Gastroesophageal sphincter (tissue), 4 donors: ENCODE results near the gene MYLK3. TPM values are rescaled to one million over a fixed set of nuclear protein-coding genes. Genes with fewer than 3 reads are reported as not detected.

Source experiments
- ATAC-seq: fragments of 150-250 bp; one replicate; pipeline ENCODE4 v1.9.1; 2016; ENCODE audit warnings: mild to moderate bottlenecking, moderate library complexity
- H3K27ac ChIP-seq, 4 donors: fragments of 200-600 bp; sonication (generic) in 3 of 4; 1 replicate in 3 of 4; 2 replicates in 1 of 4; pipeline ENCODE4 v1.5.1; 2016 to 2019
- H3K27me3 ChIP-seq: fragments of 200-600 bp; sonication (generic); one replicate; pipeline ENCODE4 v1.5.1; 2019
- H3K36me3 ChIP-seq, 2 donors: fragments of 200-600 bp; sonication (generic); one replicate each; pipeline ENCODE4 v1.5.1; 2019; ENCODE audit warnings: control low read depth in 1 of 2
- H3K4me1 ChIP-seq, 3 donors: fragments of 200-600 bp; sonication (generic); 1 replicate in 2 of 3; 2 replicates in 1 of 3; pipeline ENCODE4 v1.5.1; 2016 to 2019; ENCODE audit warnings: control low read depth in 2 of 3
- H3K4me3 ChIP-seq, 2 donors: fragments of 200-600 bp; sonication (generic); one replicate each; pipeline ENCODE4 v1.5.1; 2019; ENCODE audit warnings: mild to moderate bottlenecking in 1 of 2, moderate library complexity in 1 of 2
- H3K9me3 ChIP-seq, 3 donors: fragments of 200-600 bp; sonication (generic); one replicate each; pipeline ENCODE4 v1.5.1; 2017 to 2019; ENCODE audit warnings: control low read depth in 2 of 3
- EP300 ChIP-seq: sonication (generic); formaldehyde crosslinking; IDR thresholded peaks from one replicate; pipeline ENCODE4 v1.6.1; 2017; ENCODE audit warnings: antibody characterized with exemption, mild to moderate bottlenecking
- POLR2A ChIP-seq, 2 donors: fragments of 450-650 bp; IDR thresholded peaks; one replicate each; pipeline ENCODE4 v1.6.1; 2017; ENCODE audit warnings: antibody characterized with exemption in 2 of 2, mild to moderate bottlenecking in 2 of 2, moderate library complexity in 1 of 2
- POLR2AphosphoS5 ChIP-seq: sonication (generic); formaldehyde crosslinking; IDR thresholded peaks from one replicate; pipeline ENCODE4 v1.6.1; 2017; ENCODE audit warnings: antibody characterized with exemption
- WGBS, 2 donors: methylation state at CpG; one replicate each; pipeline ENCODE4 v1.1.5; 2018; ENCODE audit warnings: low coverage in 1 of 2; 5-methylcytosine and 5-hydroxymethylcytosine counted together
- total RNA-seq, 4 donors: library from RNA; depleted of rRNA; stranded (reverse); fragments of >200 nt; gene quantifications; one replicate each; pipeline ENCODE4 v1.1.0, GENCODE V29; 2016
- TF ChIP-seq, protein P1 (sequence below), 4 experiments: fragments of 200-600 bp in 2 of 4; fragments of 450-650 bp in 2 of 4; sonication (generic) in 1 of 4; IDR thresholded peaks; one replicate each; pipeline ENCODE4 v1.5.1; 2017 to 2019; ENCODE audit warnings: antibody characterized with exemption in 4 of 4, mild to moderate bottlenecking in 2 of 4, moderate library complexity in 2 of 4

MYLK3 gene
- total RNA-seq, 4 donors from 2014 or later: 0.31 to 2.2 (median 0.54) TPM

DNA sequence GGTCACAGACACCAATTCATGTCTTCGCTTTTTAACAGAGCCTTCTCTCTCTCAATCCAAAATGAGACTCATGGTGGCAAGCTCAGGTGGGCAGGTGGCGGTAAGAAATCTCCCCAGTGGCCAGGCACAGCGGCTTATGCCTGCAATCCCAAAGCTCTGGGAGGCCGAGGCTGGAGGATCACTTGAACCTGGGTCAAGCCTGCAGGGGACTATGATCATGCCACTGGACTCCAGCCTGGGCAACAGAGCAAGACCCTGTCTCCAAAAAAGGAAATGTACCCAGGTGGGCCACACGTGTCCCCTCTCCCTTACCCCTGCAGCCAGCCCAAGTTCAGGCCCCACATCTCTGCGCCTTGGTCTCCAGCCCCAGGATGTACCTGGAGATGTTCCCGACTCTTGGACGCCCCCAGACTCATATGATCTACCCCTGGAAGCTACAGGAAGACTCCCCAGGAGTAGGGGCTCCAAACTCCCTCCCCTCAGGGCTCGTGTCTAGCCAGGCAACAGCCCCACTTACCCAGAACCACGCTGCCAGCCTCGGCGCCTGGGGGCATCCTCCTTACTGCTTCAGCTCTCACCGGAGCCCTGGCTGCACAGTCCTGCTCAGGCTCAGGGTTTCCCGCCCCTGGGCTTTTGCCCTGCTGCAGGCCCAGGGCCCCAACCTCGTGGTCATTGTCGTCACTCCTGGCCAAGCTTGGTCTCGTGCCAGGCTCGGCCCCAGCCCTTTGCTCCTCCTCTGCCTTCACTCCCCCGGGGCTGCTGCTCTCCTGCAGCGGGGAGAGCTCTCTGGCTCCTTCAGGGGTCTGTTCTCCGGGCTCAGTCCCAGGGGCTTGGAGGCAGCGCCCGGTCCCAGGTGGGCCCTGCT lies 16.2 kb downstream of the MYLK3 start:
- Histone ChIP-seq H3K27ac (no peak overlapping the region), H3K4me3 (no peak overlapping the region), H3K36me3 (no peaks in the 10 kb centered on the region), H3K9me3 (no peaks in the 10 kb centered on the region), H3K27me3 (no peaks in the 10 kb centered on the region), H3K4me1 (no peaks in the 10 kb centered on the region)
- 86% methylated on average over 10 of the region's 23 CpGs; no CpG with 5 or more reads in 1 of the 2 donors for WGBS, 2 donors
- ATAC-seq: no peak
- TF ChIP-seq POLR2A (IDR thresholded peaks at IDR 0.05) (no peak), POLR2AphosphoS5 (no peak), EP300 (no peak)
- TF ChIP-seq, protein P1, sequence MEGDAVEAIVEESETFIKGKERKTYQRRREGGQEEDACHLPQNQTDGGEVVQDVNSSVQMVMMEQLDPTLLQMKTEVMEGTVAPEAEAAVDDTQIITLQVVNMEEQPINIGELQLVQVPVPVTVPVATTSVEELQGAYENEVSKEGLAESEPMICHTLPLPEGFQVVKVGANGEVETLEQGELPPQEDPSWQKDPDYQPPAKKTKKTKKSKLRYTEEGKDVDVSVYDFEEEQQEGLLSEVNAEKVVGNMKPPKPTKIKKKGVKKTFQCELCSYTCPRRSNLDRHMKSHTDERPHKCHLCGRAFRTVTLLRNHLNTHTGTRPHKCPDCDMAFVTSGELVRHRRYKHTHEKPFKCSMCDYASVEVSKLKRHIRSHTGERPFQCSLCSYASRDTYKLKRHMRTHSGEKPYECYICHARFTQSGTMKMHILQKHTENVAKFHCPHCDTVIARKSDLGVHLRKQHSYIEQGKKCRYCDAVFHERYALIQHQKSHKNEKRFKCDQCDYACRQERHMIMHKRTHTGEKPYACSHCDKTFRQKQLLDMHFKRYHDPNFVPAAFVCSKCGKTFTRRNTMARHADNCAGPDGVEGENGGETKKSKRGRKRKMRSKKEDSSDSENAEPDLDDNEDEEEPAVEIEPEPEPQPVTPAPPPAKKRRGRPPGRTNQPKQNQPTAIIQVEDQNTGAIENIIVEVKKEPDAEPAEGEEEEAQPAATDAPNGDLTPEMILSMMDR (IDR thresholded peaks at IDR 0.05): no peak

DNA sequence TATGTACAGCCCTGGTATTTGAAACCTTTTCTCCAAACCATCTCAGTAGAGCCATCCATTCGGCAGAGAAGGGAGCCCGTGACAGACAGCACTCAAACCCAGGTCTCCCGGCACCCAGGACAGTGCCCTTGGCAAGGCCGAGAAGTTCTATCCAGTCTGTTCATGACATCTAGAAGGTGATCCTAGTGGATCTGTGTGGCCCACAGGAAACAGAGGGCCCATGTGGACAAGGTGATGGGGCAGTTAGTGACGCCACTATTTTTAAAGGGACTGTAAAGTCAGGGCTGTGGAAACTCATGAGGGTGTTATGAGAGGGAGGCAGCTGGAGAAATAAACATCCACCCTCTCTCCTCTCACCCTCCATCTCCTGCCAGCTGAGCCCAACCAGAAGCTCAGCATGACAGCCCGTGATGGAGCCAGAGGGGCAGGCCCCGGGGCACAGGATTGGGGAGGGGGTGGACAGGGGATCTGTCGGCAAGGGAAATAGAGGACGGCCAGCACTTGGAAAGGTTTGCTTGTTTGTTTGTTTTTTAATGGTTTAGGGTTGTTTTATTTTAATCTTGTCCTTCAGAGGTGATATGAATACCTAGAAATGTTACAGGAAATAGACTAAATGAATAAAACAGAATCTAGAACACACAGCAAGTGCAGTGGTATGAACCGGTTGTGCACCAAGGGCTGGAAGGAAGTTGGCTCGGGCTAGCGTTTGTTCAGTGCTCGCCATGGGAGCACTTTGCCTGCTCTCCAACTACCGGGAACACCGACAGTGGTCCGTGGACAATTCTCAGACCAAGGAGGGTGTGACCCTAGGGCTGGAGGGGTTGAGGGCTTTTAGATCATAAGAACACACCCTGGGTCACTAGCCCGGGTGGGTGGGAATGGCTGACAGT lies 17.1 kb downstream of the MYLK3 start:
- ATAC-seq: no peak

DNA sequence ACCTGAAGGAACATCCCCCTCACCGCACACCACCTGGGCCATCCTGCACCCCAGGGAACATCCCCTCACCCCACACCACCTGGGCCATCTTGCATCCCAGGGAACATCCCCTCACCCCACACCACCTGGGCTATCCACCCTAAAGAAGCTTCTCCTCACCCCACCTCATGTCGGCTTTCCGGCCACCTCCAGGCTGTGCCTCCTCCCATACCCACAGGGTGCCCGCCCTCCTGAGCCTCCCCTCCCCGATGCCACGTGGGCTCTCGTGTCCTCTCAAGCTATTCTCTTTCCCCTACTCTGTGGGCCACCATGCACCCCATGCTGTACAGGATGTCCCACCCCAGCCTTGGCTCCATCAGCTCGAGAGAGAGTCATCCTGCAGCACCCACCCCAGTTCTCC lies 18.0 kb downstream of the MYLK3 start:
- ATAC-seq: no peak
- Histone ChIP-seq H3K27me3 (no peaks in the 10 kb centered on the region), H3K36me3 (no peaks in the 10 kb centered on the region), H3K4me1 (no peaks in the 10 kb centered on the region), H3K27ac (no peak overlapping the region), H3K9me3 (peaks cover 0 to 9% (median 0%) of the 10 kb centered on the region in 3 donors), H3K4me3 (no peak overlapping the region)
- TF ChIP-seq POLR2A (IDR thresholded peaks at IDR 0.05): no peak
- no peak for TF ChIP-seq POLR2AphosphoS5
- TF ChIP-seq, protein P1 (IDR thresholded peaks at IDR 0.05): no peak
- TF ChIP-seq EP300: no peak
- 89 to 94% methylated on average over 6 of the region's 8 CpGs for WGBS, 2 donors

More for the DNA sequence above, 17.1 kb downstream of the MYLK3 start:
- no peaks in the 10 kb centered on the region for H3K4me1 ChIP-seq
- TF ChIP-seq EP300 (no peak), POLR2AphosphoS5 (no peak), POLR2A (IDR thresholded peaks at IDR 0.05) (no peak)
- TF ChIP-seq, protein P1 (IDR thresholded peaks at IDR 0.05): no peak
- H3K9me3 ChIP-seq: peaks cover 0 to 3% (median 0%) of the 10 kb centered on the region in 3 donors
- 49 to 52% methylated on average over 7 to 10 of the region's 17 CpGs for WGBS, 2 donors
- H3K4me3 ChIP-seq: no peak overlapping the region
- H3K27me3 ChIP-seq: no peaks in the 10 kb centered on the region
- no peaks in the 10 kb centered on the region for H3K36me3 ChIP-seq
- no peak overlapping the region for H3K27ac ChIP-seq

DNA sequence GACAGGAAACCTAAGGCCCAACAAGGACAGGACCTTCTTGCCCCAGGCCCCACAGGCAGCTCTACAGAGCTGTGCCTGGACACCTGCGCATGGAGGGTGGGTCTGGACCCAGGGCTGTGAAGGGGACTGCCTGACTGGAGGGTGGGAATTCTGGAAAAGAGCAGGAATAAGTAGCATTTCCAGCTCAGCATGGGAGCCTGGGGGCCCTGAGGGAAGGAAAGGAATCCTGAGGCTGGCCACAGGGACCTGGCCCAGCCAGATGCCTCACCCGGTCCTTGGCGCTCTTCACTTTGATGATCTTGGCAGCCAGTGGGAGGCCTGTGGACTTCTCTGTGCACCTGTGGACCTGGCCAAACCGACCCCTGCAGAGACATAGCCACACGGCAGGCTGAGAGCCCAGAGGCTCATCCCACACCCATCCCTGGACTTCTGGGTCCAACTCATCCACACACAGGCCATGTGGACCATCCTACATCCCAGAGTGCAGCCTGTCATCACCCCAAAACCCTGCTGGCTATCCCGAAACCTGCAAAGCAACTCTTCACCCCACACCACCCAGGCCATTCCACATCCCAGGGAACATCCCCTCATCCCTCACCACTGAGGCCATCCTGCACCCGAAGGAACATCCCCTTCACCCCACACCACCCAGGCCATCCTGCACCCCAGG lies 18.7 kb downstream of the MYLK3 start:
- Histone ChIP-seq H3K4me1 (no peaks in the 10 kb centered on the region), H3K4me3 (no peak overlapping the region), H3K36me3 (no peaks in the 10 kb centered on the region), H3K9me3 (peaks cover 0 to 9% (median 0%) of the 10 kb centered on the region in 3 donors), H3K27ac (no peak overlapping the region), H3K27me3 (no peaks in the 10 kb centered on the region)
- no peak for TF ChIP-seq POLR2AphosphoS5
- no peak for TF ChIP-seq POLR2A (IDR thresholded peaks at IDR 0.05)
- TF ChIP-seq, protein P1 (IDR thresholded peaks at IDR 0.05): no peak
- no peak for TF ChIP-seq EP300
- ATAC-seq: no peak
- 62 to 93% methylated on average over 2 of the region's 7 CpGs for WGBS, 2 donors
